ENCODE measurements around the gene BICDL2.

The BICDL2 gene

DNA sequence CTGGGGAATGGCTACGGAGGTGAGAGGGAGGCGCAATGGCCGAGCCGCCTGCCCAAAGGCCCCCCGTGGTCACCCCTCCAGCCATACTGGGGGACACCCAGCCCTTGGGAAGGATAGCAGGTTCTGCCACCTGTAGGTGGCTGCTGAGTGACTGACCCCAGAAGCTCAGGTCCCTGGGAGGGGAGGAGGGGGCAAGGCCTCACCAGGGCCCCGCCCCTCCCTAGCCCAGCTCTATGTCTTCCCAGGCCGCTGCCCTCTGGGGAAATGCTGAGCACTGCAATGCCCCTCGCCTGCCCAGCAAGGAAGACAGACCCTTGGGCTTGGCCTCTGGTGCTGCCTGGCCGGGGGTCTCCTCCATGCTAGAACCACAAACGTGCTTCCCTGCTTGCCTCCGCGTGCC lies 35.4 kb downstream of the BICDL2 start:
- no peak for TF ChIP-seq GLIS3 (CRISPR knock-in tag; IDR thresholded peaks at IDR 0.05)
- no peak for TF ChIP-seq TSHZ2 (CRISPR knock-in tag; IDR thresholded peaks at IDR 0.05)
- no peak for TF ChIP-seq ZFP3 (CRISPR knock-in tag; IDR thresholded peaks at IDR 0.05)
- TF ChIP-seq ZC3H10 (CRISPR knock-in tag; IDR thresholded peaks at IDR 0.05) = no peak
- no peak for TF ChIP-seq TCF4 (CRISPR knock-in tag; IDR thresholded peaks at IDR 0.05; ENCODE audit: borderline replicate concordance)
- TF ChIP-seq RARB (CRISPR knock-in tag; IDR thresholded peaks at IDR 0.05) = no peak
- TF ChIP-seq OSR1 (CRISPR knock-in tag; IDR thresholded peaks at IDR 0.05) = no peak
- no peak for ATAC-seq

DNA sequence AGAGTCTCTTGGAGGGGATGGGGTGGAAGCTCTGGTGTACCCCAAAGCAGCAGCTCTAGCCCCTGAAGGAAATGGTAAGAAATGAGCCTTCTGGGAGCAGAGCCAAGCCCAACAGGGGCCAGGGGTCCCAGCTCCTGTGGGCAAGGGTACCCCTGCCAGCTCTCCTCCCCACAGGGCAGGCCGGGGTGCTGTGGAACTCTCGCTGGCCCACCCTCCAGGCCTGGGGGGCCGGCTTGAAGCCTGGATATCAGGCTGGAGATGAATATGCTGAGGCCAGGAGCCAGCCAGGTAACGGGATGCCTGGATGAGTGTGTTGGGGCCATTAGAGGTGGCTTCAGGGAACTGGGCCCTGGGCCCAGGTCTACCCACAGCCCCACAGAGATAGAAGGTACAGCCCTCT lies 36.2 kb downstream of the BICDL2 start:
- no peak for ATAC-seq
- TF ChIP-seq ZNF70 (CRISPR knock-in tag; IDR thresholded peaks at IDR 0.05) = no peak
- TF ChIP-seq ISL1 (CRISPR knock-in tag; IDR thresholded peaks at IDR 0.05) = no peak
- TF ChIP-seq BACH2 (CRISPR knock-in tag; IDR thresholded peaks at IDR 0.05; ENCODE audit: borderline replicate concordance) = no peak
- no peak for TF ChIP-seq ZC3H10 (CRISPR knock-in tag; IDR thresholded peaks at IDR 0.05)
- no peak for TF ChIP-seq CSDC2 (CRISPR knock-in tag; IDR thresholded peaks at IDR 0.05)
- TF ChIP-seq OSR1 (CRISPR knock-in tag; IDR thresholded peaks at IDR 0.05) = no peak
- TF ChIP-seq POU6F1 (CRISPR knock-in tag; IDR thresholded peaks at IDR 0.05; ENCODE audit: borderline replicate concordance, low read depth) = no peak
- no peak for TF ChIP-seq TSHZ2 (CRISPR knock-in tag; IDR thresholded peaks at IDR 0.05)
- no peak for TF ChIP-seq ESRRG (CRISPR knock-in tag; IDR thresholded peaks at IDR 0.05)
- no peak for TF ChIP-seq ZFP30 (CRISPR knock-in tag; IDR thresholded peaks at IDR 0.05)
- TF ChIP-seq CREB5 (CRISPR knock-in tag; IDR thresholded peaks at IDR 0.05; ENCODE audit: low read depth) = no peak
- no peak for TF ChIP-seq ZNF565 (CRISPR knock-in tag; conservative IDR thresholded peaks at IDR 0.05; ENCODE audit: low read depth)
- no peak for TF ChIP-seq RARB (CRISPR knock-in tag; IDR thresholded peaks at IDR 0.05)
- TF ChIP-seq CSRNP3 (CRISPR knock-in tag; IDR thresholded peaks at IDR 0.05) = no peak
- TF ChIP-seq ZFP3 (CRISPR knock-in tag; IDR thresholded peaks at IDR 0.05) = no peak
- TF ChIP-seq, protein P1, sequence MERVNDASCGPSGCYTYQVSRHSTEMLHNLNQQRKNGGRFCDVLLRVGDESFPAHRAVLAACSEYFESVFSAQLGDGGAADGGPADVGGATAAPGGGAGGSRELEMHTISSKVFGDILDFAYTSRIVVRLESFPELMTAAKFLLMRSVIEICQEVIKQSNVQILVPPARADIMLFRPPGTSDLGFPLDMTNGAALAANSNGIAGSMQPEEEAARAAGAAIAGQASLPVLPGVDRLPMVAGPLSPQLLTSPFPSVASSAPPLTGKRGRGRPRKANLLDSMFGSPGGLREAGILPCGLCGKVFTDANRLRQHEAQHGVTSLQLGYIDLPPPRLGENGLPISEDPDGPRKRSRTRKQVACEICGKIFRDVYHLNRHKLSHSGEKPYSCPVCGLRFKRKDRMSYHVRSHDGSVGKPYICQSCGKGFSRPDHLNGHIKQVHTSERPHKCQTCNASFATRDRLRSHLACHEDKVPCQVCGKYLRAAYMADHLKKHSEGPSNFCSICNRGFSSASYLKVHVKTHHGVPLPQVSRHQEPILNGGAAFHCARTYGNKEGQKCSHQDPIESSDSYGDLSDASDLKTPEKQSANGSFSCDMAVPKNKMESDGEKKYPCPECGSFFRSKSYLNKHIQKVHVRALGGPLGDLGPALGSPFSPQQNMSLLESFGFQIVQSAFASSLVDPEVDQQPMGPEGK (CRISPR knock-in tag; IDR thresholded peaks at IDR 0.05; ENCODE audit: borderline replicate concordance) = no peak
- TF ChIP-seq TOX (CRISPR knock-in tag; IDR thresholded peaks at IDR 0.05; ENCODE audit: borderline replicate concordance) = no peak

Measured in SK-N-SH treated with all-trans-retinoic acid at 6 μM for 48 hours (cell line).